SK-N-MC (cell line): ENCODE results near the gene IQCE.

Experiments used
- EZH2 ChIP-seq: fragments of 200-600 bp; sonication (generic); IDR thresholded peaks from one replicate; pipeline ENCODE4 v1.6.1; 2017; ENCODE audit warnings: antibody characterized with exemption
- POLR2AphosphoS5 ChIP-seq: IDR thresholded peaks from 2 replicates; pipeline ENCODE4 v1.6.1; 2012; ENCODE audit warnings: mild to moderate bottlenecking, low read depth, low read length, borderline replicate concordance

GRCh38 chr7:2621948-2622640 lies 63.3 kb downstream of the IQCE start:
- no peak for TF ChIP-seq POLR2AphosphoS5
- no peak for TF ChIP-seq EZH2
